AG20443 (cell line): ENCODE measurements around the gene COPS6.
"Not testable (repeated sequence)": the region's sequence is repeated elsewhere in the genome, so short reads cannot be mapped to it uniquely, and the experiment has no call there.

Experiments used
- DNase-seq: peaks from one replicate; pipeline ENCODE4 v3.0.0; 2012; ENCODE audit warnings: low spot score, mixed read lengths

The COPS6 gene

DNA sequence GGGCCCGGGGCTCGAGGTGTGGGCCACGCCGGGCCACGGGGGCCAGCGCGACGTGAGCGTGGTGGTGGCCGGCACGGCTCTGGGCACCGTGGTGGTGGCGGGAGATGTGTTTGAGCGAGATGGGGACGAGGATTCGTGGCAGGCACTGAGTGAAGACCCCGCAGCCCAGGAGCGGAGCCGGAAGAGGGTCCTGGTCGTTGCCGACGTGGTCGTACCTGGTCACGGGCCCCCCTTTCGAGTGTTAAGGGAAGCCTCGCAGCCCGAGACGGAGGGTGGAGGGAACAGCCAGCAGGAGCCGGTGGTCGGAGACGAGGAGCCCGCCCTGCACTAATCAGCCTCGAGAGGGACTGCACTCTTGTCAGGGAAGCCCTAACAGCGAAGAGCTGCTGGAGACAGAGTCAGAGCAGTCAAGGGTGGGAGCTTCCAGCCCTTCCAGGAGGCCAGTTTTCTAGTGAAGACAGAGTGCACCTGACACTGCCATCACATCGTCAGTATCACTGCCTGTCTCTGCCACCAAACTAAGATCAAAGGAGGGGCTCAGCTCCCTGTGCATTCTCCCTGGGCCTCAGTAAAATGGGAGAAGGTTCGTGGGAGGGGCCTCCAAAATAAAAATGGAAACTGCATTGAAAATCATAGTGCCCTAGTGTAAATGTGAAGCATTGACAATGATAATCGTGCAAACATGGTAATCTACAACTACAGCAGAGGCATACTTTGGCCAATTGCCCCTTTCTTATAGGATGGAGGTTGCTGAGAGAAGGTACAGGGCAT is 39.3 kb downstream of the COPS6 start:
- DNase-seq = no peak

DNA sequence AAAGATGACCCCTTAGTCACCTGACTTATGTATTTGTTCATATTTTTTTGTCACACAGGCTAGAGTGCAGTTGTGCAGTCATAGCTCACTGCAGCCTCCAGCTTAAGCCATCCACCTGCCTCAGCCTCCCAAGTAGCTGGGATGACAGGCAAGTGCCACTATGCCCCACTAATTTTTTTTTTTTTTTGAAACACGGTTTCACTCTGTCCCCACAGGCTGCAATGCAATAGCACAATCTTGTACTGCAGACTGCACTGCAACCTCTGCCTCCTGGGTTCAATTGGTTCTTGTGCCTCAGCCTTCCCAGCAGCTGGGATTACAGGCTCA is 39.8 kb downstream of the COPS6 start:
- DNase-seq = no peak

DNA sequence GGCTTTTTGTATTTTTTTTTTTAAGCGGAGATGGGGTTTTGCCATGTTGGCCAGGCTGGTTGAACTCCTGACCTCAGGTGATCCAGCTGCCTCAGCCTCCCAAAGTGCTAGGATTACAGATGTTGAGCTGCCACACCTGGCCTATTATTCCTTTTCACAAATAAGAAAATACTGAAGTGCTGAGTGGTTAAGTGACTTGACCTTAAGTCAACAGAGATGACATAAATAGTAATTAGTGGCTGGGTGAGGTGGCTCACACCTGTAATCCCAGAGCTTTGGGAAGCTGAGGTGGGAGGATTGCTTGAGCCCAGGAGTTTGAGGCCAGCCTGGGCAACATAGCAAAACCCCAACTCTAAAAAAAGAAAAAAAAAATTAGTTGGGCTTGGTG is 41.4 kb downstream of the COPS6 start:
- not testable (repeated sequence) for DNase-seq

GRCh38 chr7:100130608-100131453 is 42.1 kb downstream of the COPS6 start:
- peak; percentile 80 for DNase-seq

- no peak for DNase-seq
These were observed 43.4 kb downstream of the COPS6 start for GRCh38 chr7:100132126-100132525.

GRCh38 chr7:100132697-100133151 is 44.0 kb downstream of the COPS6 start:
- peak; percentile 80 for DNase-seq

DNA sequence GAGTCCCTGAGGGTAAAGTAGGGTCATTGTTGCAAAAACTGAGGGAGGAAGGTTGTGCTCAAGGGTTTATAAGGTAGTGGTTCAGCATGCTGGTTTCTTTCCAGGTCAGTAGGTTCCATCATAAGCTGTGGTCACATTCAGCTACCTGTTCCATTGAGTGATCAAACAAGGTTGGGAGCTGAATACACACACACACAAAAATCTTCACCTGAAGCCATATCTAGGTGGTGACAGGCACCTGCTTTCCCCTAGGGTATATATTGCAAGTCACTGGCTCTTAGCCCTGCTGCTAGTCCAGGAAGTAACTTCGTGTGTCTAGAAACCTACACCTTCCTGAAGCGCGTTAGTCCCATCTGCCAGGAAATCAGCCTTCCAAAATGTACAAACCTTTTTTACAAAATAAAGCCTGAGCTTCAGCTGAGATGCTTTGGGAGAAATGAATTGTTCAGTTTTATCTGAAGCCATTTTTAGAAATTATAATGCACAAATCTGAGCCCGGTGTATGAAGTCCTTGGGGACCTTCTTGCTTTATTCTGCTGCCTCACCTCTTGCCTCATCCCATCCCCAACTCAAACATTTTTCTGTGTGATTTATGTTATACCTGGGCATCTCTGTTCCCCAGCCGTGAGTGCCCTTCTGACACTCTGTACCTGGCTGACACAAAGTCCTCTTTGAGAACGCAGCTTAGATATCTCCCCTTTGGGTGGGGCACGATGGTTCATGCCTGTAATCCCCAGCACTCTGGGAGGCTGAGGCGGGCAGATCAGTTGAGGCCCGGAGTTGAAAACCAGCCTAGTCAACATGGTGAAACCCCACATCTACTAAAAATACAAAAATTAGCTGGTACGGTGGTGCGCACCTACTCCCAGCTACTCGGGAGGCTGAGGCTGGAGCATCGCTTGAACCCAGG is 49.3 kb downstream of the COPS6 start:
- DNase-seq = no peak

DNA sequence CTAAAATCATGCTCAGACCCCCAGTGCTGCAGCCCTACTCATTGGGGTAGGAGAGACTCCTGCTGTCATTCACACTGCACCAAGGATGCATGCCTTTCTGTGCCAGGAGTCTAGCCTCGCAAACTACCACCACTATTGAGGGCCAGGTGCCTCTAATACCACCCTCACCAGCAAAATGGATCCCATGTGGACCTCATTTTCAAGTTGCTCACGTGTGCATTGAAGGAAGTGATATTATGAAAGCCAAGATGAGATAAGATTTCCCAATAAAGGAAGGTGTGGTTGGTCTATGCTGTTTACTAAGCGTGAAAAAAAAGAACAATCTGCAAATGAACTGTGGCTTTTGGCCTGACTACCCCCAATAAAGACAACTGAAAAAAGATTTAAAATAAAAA is 52.8 kb downstream of the COPS6 start:
- DNase-seq = no peak
